Peyer's patch (tissue), 4 donors: ENCODE results near the gene FMNL2.

Experiments
- POLR2A ChIP-seq, 2 donors: fragments of 450-650 bp; IDR thresholded peaks; one replicate each; pipeline ENCODE4 v1.5.1; 2017; ENCODE audit warnings: antibody characterized with exemption in 2 of 2, mild to moderate bottlenecking in 2 of 2, moderate library complexity in 2 of 2
- TF ChIP-seq, protein P1 (sequence below), 6 experiments: fragments of 450-650 bp in 4 of 6; fragments of 200-600 bp in 2 of 6; sonication (generic) in 1 of 6; IDR thresholded peaks; one replicate each; pipeline ENCODE4 v1.5.1; 2017 to 2019; ENCODE audit warnings: antibody characterized with exemption in 6 of 6, mild to moderate bottlenecking in 3 of 6, moderate library complexity in 1 of 6

DNA sequence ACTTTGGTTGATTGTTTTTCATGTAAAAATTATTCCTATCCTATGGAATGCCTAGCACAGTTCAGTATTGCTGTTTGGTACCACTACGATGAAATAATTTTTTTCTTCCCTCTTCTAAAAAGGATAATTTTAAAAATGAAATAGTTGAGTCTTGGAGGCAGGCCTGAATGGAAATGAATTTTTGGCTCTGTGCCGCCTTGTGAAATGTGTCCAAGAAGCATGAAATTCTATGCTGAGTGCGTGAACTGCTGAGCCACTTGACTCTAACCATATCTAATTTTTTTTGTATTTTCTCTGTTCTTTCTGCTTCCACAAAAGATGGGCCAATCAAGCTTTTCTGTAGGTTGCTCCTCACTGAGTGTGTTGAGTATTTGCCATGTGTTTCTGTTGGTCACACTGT is 287.2 kb downstream of the FMNL2 start:
- TF ChIP-seq, protein P1, sequence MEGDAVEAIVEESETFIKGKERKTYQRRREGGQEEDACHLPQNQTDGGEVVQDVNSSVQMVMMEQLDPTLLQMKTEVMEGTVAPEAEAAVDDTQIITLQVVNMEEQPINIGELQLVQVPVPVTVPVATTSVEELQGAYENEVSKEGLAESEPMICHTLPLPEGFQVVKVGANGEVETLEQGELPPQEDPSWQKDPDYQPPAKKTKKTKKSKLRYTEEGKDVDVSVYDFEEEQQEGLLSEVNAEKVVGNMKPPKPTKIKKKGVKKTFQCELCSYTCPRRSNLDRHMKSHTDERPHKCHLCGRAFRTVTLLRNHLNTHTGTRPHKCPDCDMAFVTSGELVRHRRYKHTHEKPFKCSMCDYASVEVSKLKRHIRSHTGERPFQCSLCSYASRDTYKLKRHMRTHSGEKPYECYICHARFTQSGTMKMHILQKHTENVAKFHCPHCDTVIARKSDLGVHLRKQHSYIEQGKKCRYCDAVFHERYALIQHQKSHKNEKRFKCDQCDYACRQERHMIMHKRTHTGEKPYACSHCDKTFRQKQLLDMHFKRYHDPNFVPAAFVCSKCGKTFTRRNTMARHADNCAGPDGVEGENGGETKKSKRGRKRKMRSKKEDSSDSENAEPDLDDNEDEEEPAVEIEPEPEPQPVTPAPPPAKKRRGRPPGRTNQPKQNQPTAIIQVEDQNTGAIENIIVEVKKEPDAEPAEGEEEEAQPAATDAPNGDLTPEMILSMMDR (IDR thresholded peaks at IDR 0.05) = no peak
- no peak for TF ChIP-seq POLR2A (IDR thresholded peaks at IDR 0.05)
